Bone marrow (tissue), 2 donors: ENCODE data around the gene OCA2.
"Not testable (repeated sequence)": the region's sequence is repeated elsewhere in the genome, so short reads cannot be mapped to it uniquely, and the experiment has no call there.

Experiments used
- DNase-seq, 2 donors: peaks; one replicate each; lab custom pipeline; 2025; lab: John Stamatoyannopoulos, UW

OCA2 gene

DNA sequence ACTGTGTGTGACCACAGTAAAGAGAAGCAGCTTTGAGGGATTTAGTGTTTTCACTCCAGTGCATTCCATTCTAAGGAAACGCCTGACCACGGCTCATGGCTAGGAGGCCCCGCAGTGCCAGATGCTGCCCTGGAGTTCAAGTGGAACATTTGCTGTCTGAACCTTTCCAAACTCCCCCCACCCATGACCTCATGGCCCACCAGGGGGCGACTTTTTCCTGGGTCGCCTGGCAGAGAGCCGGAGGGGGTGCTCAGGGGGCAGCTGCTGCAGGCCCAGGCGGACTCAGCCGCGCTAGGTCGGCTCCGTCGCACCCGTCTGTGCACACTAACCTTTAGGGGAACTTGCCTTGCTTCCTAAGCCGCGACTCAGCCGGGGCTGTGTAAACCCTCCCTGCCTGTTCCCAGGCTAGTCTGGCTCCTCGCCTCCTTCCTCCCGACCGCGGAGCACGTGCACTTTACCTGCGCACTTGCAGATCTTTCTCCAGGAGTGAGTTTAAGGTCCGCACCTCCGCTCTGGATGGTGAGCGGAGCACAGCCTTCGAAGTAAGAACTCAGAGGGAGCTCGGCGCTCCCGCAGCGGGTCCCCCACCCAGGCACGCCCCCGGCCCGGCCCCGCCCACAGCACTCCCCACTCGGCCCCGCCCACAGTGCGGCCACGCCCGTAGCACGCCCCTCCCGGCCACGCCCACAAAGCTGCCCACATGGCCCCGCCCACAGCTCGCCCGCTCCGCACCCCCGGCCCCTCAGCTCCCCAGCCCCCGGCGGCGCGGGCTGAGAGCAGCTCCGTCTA is at the start of gene OCA2:
TSS of gene OCA2 (minus strand) at position 550 of the 789 bp plus-strand sequence. CDS start 17,441 bp downstream, outside the sequence.
- DNase-seq: no peak

DNA sequence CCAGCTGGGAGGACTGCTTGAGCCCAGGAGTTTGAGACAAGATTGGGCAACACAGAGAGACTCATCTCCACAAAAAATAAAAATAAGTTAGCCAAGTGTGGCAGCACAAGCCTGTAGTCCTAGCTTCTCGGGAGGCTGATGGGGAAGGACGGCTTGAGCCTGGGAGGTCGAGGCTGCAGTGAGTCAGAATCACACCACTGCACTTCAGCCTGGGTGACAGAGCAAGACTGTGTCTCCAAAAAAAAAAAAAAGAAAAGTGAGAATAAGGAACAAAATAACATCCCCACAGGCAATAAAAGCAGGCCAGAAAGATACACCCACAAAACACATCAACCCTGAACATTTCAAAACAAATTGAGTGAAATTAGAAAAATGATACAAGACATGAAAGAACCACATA is 48.7 kb upstream of the OCA2 start:
- no peak for DNase-seq

GRCh38 chr15:28145419-28145818 is 46.3 kb upstream of the OCA2 start:
- not testable (repeated sequence) for DNase-seq

- DNase-seq: no peak
These were observed 40.9 kb upstream of the OCA2 start for GRCh38 chr15:28140062-28140461.

- DNase-seq: not testable (repeated sequence)
These were observed 38.4 kb upstream of the OCA2 start for GRCh38 chr15:28137408-28138039.

DNA sequence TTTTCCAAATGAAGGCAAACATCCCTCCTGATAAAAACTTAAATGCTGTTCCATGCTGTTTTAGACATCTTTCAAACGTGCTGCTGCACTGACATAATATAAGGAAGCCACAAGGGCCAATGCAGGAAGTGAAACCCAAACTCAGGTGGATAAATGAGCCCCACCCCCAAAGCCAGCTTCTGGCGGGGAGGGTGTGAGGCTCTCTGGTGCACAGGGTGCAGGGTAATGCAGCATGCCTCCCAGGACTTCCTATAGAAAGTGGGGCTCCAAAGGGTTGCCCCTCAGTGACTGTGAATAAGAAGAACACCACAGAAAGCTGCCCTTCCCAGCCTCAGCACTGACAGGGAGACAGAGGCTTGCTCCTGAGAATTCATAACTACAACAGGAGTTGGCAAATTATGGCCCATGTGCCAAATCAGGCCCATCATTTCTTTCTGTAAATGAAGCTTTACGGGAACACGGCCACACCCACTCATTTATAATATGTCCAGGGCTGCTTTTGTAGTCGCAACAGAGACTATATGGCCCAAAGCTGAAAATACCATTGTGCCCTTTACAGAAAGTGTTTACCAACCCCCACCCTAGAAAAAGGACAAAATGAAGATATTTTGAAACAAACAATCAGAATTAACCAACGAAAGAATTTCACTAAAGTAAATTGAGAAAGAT is 37.3 kb upstream of the OCA2 start:
- DNase-seq: not testable (repeated sequence)

DNA sequence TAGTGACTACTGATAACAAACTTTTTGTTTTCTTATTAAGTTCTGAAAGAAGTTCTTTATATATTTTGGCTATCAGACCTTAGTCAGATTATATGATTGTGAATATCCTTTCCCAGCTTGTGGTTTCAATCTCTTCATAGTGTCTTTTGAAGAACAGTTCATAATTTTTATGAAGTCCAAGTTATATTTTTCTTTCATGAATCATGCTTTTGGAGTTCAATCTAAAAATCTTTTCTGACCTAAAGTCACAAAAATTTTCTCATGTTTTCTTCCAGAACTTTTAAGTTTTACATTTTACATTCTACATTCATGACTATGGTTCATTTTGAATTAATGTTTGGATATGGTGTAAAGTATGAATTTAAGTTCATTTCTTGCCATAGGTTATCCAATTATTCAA is 34.2 kb upstream of the OCA2 start:
- DNase-seq: no peak

- no peak for DNase-seq
These were observed 33.6 kb upstream of the OCA2 start for GRCh38 chr15:28132524-28133275.

- DNase-seq: no peak
These were observed 32.8 kb upstream of the OCA2 start for GRCh38 chr15:28131946-28132345.

GRCh38 chr15:28131400-28131799 is 32.3 kb upstream of the OCA2 start:
- DNase-seq: no peak

DNA sequence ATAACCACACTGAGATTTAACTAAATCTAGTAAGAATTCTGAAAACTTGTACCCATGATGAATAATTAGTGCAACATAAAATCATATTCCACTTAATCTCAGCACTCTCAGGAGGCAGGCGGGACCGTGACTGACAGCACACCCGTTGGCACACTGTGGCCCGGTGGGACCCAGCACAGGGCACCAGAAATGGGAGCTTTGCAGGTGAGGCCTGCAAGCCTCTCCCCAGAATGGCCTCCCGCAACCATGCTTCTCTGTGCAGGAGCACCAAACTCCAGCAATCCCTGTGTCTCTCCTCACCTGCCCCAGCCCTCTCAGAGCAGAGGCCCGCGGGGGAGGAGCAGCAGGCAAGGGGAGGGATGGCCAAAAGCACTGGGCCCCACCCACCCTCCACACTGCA is 31.5 kb upstream of the OCA2 start:
- no peak for DNase-seq

DNA sequence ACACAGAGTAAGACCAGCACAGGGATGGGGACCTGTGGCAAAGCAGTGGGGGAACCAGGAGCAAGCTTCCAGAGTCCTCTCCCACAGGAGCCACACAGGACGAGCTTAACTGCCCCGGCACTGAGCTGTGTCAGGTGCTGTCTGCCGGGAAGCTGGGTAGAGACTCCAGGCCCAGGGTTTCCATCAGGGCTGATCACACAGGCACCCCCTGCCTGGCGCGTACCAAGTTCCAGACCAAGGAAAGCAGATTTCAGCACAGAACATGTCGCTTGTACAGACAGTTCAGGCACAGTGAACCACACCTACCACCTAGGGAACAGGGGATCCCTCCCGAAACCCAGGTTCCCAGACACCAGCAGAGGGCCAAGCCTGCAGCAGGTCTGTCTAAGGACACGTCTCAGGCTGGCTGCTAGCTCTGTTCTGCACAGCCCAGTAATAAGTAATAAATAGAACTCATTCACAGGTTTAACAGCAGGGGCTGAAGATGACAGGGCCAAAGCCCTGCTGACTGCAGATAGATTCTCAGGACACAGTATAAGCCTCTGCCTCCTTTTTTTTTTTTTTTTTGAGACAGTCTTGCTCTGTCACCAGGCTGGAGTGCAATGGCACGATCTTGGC is 30.2 kb upstream of the OCA2 start:
- DNase-seq: no peak

DNA sequence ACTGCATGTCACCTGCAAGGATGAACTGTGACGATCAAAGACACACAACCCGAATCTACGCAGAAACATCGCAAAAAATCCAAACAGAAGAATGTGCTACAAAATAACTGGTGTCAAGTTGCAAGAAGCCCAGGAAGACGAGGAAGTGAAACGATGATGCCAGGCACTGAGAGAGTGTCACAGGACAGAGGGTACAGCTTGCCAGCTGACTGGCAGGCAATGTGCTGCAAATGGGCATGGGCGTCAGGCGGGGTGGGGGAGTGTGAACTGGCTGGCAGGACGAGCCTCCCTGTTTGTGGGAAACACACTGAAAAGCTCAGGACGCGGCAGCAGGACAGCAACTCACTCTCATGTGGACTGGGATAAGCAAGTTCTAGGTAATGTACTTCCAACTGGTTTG is 28.9 kb upstream of the OCA2 start:
- no peak for DNase-seq

- DNase-seq: no peak
These were observed 27.9 kb upstream of the OCA2 start for GRCh38 chr15:28127036-28127435.

DNA sequence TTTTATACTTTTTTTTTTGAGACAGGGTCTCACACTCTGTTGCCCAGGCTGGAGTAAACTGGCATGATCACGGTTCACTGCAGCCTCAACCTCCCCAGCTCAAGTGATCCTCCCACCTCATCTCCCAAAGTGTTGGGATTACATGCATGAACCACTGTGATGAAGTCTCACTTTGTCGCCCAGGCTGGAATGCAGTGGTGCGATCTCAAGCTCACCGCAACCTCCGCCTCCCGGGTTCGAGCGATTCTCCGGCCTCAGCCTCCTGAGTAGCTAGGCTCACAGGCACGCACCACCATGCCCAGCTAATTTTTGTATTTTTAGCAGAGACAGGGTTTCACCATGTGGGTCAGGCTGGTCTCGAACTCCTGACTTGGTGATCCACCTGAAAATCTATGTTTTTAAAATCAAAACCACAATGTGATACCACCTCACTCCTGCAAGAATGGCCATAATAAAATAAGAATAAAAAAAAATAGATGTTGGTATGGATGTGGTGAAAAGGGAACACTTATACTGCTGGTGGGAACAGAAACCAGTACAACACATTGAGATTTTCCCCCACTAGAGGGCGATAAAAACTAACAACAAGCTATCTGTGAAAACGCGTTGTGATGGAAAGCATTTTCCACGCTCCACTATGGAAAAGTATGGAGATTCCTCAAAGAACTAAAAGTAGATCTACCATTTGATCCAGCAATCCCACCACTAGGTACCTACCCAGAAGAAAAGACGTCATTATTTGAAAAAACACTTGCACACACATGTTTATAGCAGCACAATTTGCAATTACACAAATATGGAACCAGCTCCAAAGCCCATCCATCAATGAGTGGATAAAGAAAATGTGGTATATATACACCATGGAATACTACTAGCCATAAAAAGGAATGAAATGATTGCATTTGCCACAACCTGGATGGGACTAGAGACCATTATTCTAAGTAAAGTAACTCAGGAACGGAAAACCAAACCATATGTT is 26.8 kb upstream of the OCA2 start:
- peak in 1 of 2 donors; percentile 16 for DNase-seq

DNA sequence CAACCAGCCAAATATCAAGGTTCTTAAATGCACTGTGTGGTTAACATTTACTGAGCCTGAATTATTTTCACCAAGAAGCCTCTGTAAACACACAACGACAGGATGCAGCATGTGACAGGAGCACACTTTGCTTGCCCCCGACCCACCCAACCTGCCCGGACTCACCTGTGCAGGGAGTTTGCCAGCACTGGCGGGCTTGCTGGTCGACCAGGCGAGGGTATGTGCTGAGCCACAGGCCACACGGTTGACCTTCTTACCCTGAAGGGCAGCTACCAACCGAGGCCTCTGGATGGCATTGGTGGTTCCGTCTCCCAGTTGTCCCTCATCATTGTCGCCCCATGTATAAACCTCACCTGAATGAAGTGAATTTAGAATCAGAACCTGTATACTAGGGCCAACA is 25.7 kb upstream of the OCA2 start:
- no peak for DNase-seq

DNA sequence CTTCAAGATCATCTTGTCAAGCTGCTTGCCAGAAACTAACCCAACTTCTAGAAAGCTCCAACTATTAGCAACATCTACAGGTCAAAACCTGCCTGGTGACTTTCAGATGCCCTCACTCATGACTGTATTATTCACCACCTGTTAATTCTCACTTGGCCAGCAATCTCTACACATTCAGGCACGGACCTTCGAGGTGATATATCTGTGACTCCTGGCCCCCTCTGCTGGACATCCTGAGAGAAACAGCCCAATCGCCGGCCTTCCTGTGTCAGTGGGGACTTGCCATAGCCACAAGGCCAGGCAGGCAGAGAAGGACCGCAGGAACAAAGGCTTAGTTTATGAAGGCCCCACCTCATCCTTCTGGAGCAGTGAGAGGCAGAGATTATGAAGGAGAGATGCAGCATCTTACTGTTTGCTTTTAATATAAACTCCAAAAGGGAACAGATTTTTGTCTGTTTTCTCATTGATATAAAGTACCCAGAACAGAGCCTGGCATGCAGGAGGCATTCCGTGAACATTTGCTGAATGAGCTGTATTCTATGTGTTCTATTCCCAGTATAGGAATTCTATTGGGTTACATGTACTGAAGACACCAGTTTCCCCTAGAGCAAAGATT is 24.4 kb upstream of the OCA2 start:
- no peak for DNase-seq

DNA sequence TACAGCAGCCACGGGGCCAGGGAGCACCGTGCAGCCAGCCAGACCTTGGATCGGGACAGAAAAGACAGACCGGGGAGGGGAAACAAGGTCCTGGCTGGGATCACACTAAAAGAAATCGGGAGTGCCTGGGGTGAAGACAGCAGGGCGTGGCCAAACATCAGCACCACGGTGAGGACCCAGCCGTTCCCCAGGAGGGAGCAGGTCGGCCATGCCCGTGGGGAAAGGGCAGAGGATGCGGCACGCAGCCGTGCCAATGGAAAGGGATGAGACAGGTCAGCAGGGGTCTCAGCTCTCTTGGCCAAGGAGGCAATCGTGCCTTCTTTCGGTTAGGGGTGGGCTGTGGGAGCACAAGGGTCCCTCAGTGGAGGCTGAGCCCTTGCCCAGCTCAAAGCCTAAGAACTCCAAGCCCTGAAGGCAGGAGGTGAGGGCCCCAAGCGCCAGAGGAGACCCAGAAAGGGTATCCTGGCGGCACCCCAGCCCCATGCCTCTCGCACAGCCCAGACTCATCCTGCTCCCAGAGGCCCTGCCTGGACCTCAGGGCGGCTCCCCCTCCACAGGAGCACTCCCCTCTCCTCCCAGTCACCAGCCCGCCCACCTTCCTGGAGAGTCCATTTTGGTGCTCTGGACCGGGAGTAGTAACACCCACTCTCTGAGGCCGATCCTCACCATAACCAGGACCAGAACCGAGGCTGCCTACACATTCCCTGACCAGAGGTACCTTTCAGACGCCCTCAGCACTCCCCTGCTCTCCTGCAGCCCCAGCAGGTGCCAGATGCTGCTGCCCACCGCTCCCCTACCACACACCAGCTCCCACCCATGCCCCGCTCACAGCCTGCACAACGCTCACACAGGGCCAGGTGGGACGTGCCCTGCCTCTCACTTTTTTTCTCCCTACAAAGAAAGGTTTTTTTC is 23.2 kb upstream of the OCA2 start:
- DNase-seq: no peak

DNA sequence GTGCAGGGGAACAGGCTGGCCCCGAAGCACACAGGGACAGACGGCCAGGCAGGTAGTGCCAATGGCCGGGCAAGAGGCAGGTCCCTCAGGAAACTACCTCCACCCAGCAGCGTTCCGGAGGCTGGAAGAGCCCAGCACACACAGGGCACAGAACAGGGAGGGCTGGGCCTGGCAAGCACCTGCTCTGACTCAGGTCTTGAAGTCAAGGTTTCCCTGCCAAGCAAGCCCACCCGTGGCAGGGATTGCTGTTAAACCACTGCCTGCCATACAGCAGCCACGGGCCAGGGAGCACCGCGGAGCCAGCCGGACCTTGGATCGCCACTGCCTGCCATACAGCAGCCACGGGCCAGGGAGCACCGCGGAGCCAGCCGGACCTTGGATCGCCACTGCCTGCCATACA is 22.5 kb upstream of the OCA2 start:
- DNase-seq: not testable (repeated sequence)
